ENCODE measurements around the gene SPINT1.

DNA sequence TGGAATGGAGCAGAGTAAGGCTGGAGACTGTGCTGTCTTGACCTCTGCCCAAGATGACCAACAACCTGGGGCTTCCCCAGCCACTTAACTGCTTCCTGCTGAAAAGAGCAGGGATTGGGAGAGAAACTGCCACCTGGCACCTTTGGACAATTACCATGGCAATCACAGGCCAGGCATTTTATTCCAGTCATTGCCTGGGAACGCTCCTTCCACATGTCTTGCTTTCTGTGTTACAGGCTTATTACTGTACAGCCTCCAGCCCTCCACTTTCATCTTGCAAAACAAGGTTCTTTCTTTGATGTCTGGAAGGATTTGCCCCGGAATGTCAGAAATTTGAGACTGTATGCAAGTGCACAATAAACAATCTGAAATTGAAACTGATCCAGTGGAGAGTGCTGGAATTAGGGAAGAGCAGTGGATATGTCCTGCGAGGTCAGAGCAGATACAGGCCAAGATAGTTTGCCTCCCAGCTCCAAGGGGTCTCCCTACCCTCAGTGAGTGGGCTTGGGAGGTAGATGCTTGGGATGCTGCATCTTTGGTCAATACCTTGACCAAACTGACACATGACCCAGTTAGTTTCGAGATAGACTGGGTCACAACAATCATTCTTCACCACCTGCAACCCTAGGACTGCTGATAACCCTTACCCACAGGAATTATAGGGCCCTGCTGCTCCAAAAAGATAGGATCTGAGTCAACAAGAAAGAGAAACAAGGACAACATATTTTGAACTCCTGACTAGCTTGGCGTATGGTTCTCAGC, 18.0 kb upstream of the SPINT1 start:
- TF ChIP-seq, protein P1, sequence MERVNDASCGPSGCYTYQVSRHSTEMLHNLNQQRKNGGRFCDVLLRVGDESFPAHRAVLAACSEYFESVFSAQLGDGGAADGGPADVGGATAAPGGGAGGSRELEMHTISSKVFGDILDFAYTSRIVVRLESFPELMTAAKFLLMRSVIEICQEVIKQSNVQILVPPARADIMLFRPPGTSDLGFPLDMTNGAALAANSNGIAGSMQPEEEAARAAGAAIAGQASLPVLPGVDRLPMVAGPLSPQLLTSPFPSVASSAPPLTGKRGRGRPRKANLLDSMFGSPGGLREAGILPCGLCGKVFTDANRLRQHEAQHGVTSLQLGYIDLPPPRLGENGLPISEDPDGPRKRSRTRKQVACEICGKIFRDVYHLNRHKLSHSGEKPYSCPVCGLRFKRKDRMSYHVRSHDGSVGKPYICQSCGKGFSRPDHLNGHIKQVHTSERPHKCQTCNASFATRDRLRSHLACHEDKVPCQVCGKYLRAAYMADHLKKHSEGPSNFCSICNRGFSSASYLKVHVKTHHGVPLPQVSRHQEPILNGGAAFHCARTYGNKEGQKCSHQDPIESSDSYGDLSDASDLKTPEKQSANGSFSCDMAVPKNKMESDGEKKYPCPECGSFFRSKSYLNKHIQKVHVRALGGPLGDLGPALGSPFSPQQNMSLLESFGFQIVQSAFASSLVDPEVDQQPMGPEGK (CRISPR knock-in tag; IDR thresholded peaks at IDR 0.05; ENCODE audit: borderline replicate concordance), result no peak
- TF ChIP-seq ARNTL (CRISPR knock-in tag; IDR thresholded peaks at IDR 0.05; ENCODE audit: borderline replicate concordance, low read depth) (no peak), TCF4 (CRISPR knock-in tag; IDR thresholded peaks at IDR 0.05; ENCODE audit: borderline replicate concordance) (no peak), OSR1 (CRISPR knock-in tag; IDR thresholded peaks at IDR 0.05) (no peak)

All from SK-N-SH treated with all-trans-retinoic acid at 6 μM for 48 hours (cell line).